ENCODE measurements around the gene LMO3.

LMO3 gene

DNA sequence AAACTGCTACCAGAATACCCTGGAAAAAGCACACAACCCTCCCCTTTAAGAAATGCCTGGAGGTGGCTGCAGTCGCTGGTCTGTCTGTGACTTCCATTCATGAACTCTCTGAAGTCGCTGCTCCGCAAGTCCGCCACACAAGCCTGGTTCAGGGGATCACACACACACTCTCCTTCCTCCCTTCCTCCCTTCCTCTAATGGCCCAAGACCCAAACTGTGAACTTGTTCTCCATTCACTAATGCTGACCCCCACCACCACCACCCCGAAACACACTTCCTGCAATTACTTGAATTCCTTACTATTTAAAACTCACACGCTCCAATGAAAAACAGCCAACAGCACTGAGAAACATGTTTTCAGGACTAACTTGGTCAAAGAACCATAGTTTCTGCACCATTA, 1.0 kb upstream of the LMO3 start:
- TF ChIP-seq, protein P1, sequence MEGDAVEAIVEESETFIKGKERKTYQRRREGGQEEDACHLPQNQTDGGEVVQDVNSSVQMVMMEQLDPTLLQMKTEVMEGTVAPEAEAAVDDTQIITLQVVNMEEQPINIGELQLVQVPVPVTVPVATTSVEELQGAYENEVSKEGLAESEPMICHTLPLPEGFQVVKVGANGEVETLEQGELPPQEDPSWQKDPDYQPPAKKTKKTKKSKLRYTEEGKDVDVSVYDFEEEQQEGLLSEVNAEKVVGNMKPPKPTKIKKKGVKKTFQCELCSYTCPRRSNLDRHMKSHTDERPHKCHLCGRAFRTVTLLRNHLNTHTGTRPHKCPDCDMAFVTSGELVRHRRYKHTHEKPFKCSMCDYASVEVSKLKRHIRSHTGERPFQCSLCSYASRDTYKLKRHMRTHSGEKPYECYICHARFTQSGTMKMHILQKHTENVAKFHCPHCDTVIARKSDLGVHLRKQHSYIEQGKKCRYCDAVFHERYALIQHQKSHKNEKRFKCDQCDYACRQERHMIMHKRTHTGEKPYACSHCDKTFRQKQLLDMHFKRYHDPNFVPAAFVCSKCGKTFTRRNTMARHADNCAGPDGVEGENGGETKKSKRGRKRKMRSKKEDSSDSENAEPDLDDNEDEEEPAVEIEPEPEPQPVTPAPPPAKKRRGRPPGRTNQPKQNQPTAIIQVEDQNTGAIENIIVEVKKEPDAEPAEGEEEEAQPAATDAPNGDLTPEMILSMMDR (IDR thresholded peaks at IDR 0.05; ENCODE audit: extremely low read depth, missing control alignments) = no peak
- no peak for DNase-seq (ENCODE audit: low spot score)

- DNase-seq (ENCODE audit: low spot score) = peak; percentile 23
- TF ChIP-seq, protein P1 (IDR thresholded peaks at IDR 0.05; ENCODE audit: extremely low read depth, missing control alignments) = no peak
These were observed 363 bp upstream of the LMO3 start for GRCh38 chr12:16606201-16606849.

DNA sequence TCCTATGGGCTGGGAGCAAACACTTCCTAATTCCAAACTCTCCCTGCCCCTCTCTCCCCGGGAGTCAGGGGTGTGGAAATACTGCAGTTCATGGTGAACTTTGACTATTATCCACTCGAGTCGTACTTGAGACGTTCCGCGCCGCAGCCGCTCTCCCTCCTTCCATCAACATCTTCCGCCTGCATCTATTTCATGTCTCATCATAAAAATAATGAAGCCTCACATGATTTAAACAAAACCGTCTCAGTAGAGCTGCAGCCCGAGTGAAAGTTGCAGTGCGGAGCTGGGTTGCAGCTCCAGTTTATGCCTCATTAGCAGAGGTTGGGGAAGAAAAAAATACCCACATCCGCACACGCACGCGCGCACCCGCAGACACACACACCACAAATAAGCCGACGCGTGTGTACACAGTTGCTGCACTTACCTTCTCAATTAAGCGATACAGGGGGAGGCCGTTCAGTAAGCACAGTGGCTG, 283 bp downstream of the LMO3 start:
- TF ChIP-seq, protein P1 (IDR thresholded peaks at IDR 0.05; ENCODE audit: extremely low read depth, missing control alignments) = no peak
- DNase-seq (ENCODE audit: low spot score) = peak; percentile 8

DNA sequence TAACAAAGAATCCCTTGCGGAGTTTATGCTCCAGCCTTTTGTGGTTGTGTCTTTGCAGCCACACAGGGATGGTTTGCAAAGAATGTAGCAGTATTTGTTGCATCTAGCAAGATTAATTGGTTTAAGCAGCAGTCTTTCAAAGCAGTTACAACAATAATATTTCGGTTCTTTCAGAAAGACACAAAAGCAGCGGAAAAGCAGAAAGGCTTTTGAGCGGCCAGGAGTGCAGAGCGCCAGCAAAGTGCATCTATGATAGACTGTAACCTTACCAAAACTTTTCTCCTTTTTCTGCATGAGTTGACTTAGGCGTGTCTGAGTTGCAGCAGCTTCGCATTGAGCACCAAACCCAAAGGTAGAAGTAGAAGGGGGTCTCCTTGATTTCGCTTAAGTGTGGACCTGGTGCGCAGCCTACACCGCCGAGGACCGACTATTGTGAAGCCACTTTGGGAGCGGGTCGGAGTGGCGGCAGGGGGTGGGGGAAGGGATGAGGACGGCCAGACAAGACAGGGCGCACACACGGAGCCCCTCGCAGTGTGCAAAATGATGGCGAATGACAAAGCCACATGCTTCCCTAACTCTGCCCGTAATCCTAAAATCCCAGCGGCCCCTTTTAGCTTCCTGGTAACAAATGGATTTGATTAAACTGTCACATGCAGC, 1.2 kb downstream of the LMO3 start:
- DNase-seq (ENCODE audit: low spot score) = peak; percentile 3
- TF ChIP-seq, protein P1 (IDR thresholded peaks at IDR 0.05; ENCODE audit: extremely low read depth, missing control alignments) = no peak

DNA sequence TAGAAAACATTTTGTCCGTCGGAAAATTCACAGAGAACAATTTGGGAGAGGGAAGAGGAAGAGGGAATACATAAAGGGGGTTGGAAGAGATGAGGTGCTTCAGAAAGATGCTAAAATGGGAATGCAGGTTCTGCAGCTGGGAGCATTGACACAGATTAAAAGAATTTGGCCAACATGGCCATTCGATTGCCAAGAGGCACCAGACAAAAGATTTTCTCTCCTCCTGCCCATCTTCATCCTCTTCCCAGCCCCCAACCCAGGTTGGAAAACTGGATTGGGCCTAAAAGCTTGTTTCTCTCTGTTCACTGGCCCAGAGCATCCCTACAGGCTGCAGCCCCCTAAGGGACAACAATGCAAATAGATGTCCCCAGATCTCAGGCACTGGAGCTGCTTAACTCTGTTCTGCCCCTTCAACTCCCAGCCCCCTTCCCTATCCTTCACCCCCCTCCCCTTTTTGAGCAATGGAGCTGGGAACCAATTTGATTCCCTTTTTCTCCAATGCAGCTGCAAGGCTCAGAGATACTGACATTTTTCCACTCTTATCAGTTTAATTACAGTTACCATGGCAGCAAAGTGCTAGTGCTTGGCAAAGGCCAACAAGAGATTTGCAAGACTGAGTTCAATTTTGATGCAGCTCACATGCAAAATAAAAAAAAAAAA, 1.9 kb downstream of the LMO3 start:
- no peak for DNase-seq (ENCODE audit: low spot score)

GRCh38 chr12:16603260-16603915, 2.6 kb downstream of the LMO3 start:
- TF ChIP-seq, protein P1 (IDR thresholded peaks at IDR 0.05; ENCODE audit: extremely low read depth, missing control alignments) = no peak
- no peak for DNase-seq (ENCODE audit: low spot score)

More for the DNA sequence above, 1.9 kb downstream of the LMO3 start:
- TF ChIP-seq, protein P1 (IDR thresholded peaks at IDR 0.05; ENCODE audit: extremely low read depth, missing control alignments) = no peak
